ENCODE results near the gene TBX18. TPM values are rescaled to one million over a fixed set of nuclear protein-coding genes. Genes with fewer than 3 reads are reported as not detected.

The TBX18 gene
- total and polyA plus RNA-seq, 12 donors = 1.7 to 9.1 (median 2.8) TPM

DNA sequence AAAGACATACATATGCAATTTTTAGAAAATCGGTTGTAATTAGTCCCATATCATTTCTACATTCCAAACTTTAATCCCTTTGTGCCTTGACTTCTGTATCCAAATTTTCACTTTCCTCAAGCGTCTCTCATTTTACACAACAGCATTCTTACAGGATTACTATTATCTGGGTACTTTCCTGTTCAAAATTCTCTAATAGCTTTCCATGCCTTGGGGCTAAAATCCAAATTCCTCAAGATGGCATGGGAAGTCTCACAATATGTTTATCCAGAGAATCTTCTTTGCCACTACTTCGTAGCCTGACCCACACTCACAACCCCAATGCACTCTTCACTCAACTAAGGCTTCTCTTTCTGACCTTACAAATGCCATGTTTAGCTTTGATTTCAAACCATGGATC lies 125.0 kb downstream of the TBX18 start:
- Histone ChIP-seq H3K27ac (no peak overlapping the region), H3K9me3 (peaks cover 0 to 5% (median 0%) of the 10 kb centered on the region in 11 donors), H3K4me1 (no peaks in the 10 kb centered on the region), H3K27me3 (no peaks in the 10 kb centered on the region), H3K36me3 (no peaks in the 10 kb centered on the region), H3K4me3 (no peak overlapping the region)
- ATAC-seq (no peak), DNase-seq (no peak)
- WGBS, 2 donors = 75 to 77% methylated on average over 3 of the region's 3 CpGs
- TF ChIP-seq, protein P1, sequence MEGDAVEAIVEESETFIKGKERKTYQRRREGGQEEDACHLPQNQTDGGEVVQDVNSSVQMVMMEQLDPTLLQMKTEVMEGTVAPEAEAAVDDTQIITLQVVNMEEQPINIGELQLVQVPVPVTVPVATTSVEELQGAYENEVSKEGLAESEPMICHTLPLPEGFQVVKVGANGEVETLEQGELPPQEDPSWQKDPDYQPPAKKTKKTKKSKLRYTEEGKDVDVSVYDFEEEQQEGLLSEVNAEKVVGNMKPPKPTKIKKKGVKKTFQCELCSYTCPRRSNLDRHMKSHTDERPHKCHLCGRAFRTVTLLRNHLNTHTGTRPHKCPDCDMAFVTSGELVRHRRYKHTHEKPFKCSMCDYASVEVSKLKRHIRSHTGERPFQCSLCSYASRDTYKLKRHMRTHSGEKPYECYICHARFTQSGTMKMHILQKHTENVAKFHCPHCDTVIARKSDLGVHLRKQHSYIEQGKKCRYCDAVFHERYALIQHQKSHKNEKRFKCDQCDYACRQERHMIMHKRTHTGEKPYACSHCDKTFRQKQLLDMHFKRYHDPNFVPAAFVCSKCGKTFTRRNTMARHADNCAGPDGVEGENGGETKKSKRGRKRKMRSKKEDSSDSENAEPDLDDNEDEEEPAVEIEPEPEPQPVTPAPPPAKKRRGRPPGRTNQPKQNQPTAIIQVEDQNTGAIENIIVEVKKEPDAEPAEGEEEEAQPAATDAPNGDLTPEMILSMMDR (IDR thresholded peaks at IDR 0.05) = no peak
- intact Hi-C loops (cut with DNase I) = no loop called here

DNA sequence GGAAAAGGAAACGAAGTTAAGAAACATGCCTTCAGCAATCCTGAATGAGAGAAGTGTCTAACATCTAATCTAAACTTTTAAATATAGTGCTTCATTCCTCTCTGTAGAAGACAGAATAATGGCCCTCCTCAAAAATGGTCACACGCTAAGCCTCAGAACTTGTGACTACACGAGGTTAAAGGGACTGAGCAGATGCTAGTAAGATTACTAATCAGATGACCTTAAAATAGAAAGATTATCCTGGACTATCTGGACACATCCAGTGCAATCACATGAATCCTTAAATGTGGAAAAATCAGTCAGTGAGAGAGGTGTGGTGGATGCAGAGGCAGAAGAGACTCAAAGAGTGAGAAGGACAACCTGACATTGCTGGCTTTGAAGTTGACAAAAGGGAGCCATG lies 126.1 kb downstream of the TBX18 start:
- 60 to 64% methylated on average over 3 of the region's 3 CpGs for WGBS, 2 donors
- Histone ChIP-seq H3K36me3 (no peaks in the 10 kb centered on the region), H3K4me1 (no peaks in the 10 kb centered on the region), H3K4me3 (no peak overlapping the region), H3K27me3 (no peaks in the 10 kb centered on the region), H3K9me3 (peaks cover 0 to 5% (median 0%) of the 10 kb centered on the region in 11 donors), H3K27ac (no peak overlapping the region)
- TF ChIP-seq, protein P1 (IDR thresholded peaks at IDR 0.05) = no peak
- ATAC-seq = no peak
- no peak for DNase-seq
- intact Hi-C loops (cut with DNase I) = no loop called here

Measured in heart right ventricle (tissue), 16 donors.